ENCODE data around the gene CARS2.
"Not testable (repeated sequence)": the region's sequence is repeated elsewhere in the genome, so short reads cannot be mapped to it uniquely, and the experiment has no call there.

The CARS2 gene

GRCh38 chr13:110677731-110678545 lies 28.0 kb downstream of the CARS2 start:
- no peaks in the 10 kb centered on the region for H3K27me3 ChIP-seq (ENCODE audit: control insufficient read depth in 1 of 2, insufficient read depth in 2 of 2, low read length in 2 of 2)
- H3K9ac ChIP-seq (ENCODE audit: low read length), result no peak overlapping the region
- H3K9me3 ChIP-seq (ENCODE audit: low read length), result no peaks in the 10 kb centered on the region
- H3K4me1 ChIP-seq (ENCODE audit: insufficient read depth, low read length), result no peaks in the 10 kb centered on the region
- H3K4me3 ChIP-seq (ENCODE audit: low read depth in 1 of 2, low read length in 2 of 2), result no peak overlapping the region
- no peak overlapping the region for H3K27ac ChIP-seq (ENCODE audit: low read depth, low read length)
- H3K36me3 ChIP-seq (ENCODE audit: insufficient read depth, low read length), result peaks cover 46% of the 10 kb centered on the region

- Histone ChIP-seq H3K9me3 (ENCODE audit: low read length) (no peaks in the 10 kb centered on the region), H3K27ac (ENCODE audit: low read depth, low read length) (no peak overlapping the region)
These were observed 29.0 kb downstream of the CARS2 start for GRCh38 chr13:110676595-110677587.

GRCh38 chr13:110669814-110670213 lies 36.1 kb downstream of the CARS2 start:
- not testable (repeated sequence) for H3K27ac ChIP-seq (ENCODE audit: low read depth, low read length); H3K4me3 ChIP-seq (ENCODE audit: low read depth in 1 of 2, low read length in 2 of 2); H3K4me1 ChIP-seq (ENCODE audit: insufficient read depth, low read length); H3K9ac ChIP-seq (ENCODE audit: low read length); H3K9me3 ChIP-seq (ENCODE audit: low read length); H3K27me3 ChIP-seq (ENCODE audit: control insufficient read depth in 1 of 2, insufficient read depth in 2 of 2, low read length in 2 of 2)
- H3K36me3 ChIP-seq (ENCODE audit: insufficient read depth, low read length), result peaks cover 33% of the 10 kb centered on the region

More at GRCh38 chr13:110676595-110677587, 29.0 kb downstream of the CARS2 start:
- H3K9ac ChIP-seq (ENCODE audit: low read length), result no peak overlapping the region
- H3K4me3 ChIP-seq (ENCODE audit: low read depth in 1 of 2, low read length in 2 of 2), result no peak overlapping the region
- no peaks in the 10 kb centered on the region for H3K27me3 ChIP-seq (ENCODE audit: control insufficient read depth in 1 of 2, insufficient read depth in 2 of 2, low read length in 2 of 2)
- H3K36me3 ChIP-seq (ENCODE audit: insufficient read depth, low read length), result peaks cover 37% of the 10 kb centered on the region
- no peaks in the 10 kb centered on the region for H3K4me1 ChIP-seq (ENCODE audit: insufficient read depth, low read length)

- Histone ChIP-seq H3K27ac (ENCODE audit: low read depth, low read length) (no peak overlapping the region), H3K4me1 (ENCODE audit: insufficient read depth, low read length) (no peaks in the 10 kb centered on the region), H3K9me3 (ENCODE audit: low read length) (no peaks in the 10 kb centered on the region), H3K4me3 (ENCODE audit: low read depth in 1 of 2, low read length in 2 of 2) (no peak overlapping the region), H3K27me3 (ENCODE audit: control insufficient read depth in 1 of 2, insufficient read depth in 2 of 2, low read length in 2 of 2) (no peaks in the 10 kb centered on the region), H3K9ac (ENCODE audit: low read length) (no peak overlapping the region), H3K36me3 (ENCODE audit: insufficient read depth, low read length) (peaks cover 38% of the 10 kb centered on the region)
These were observed 36.9 kb downstream of the CARS2 start for GRCh38 chr13:110669036-110669435.

GRCh38 chr13:110666255-110666533 lies 39.7 kb downstream of the CARS2 start:
- peaks cover 63% of the 10 kb centered on the region for H3K36me3 ChIP-seq (ENCODE audit: insufficient read depth, low read length)
- no peak overlapping the region for H3K27ac ChIP-seq (ENCODE audit: low read depth, low read length)
- no peaks in the 10 kb centered on the region for H3K4me1 ChIP-seq (ENCODE audit: insufficient read depth, low read length)
- no peaks in the 10 kb centered on the region for H3K9me3 ChIP-seq (ENCODE audit: low read length)
- no peaks in the 10 kb centered on the region for H3K27me3 ChIP-seq (ENCODE audit: control insufficient read depth in 1 of 2, insufficient read depth in 2 of 2, low read length in 2 of 2)
- no peak overlapping the region for H3K9ac ChIP-seq (ENCODE audit: low read length)
- no peak overlapping the region for H3K4me3 ChIP-seq (ENCODE audit: low read depth in 1 of 2, low read length in 2 of 2)

GRCh38 chr13:110665491-110666254 lies 40.2 kb downstream of the CARS2 start:
- Histone ChIP-seq H3K9me3 (ENCODE audit: low read length) (no peaks in the 10 kb centered on the region), H3K27me3 (ENCODE audit: control insufficient read depth in 1 of 2, insufficient read depth in 2 of 2, low read length in 2 of 2) (no peaks in the 10 kb centered on the region), H3K27ac (ENCODE audit: low read depth, low read length) (no peak overlapping the region), H3K36me3 (ENCODE audit: insufficient read depth, low read length) (peaks cover 66% of the 10 kb centered on the region), H3K4me1 (ENCODE audit: insufficient read depth, low read length) (no peaks in the 10 kb centered on the region), H3K4me3 (ENCODE audit: low read depth in 1 of 2, low read length in 2 of 2) (no peak overlapping the region), H3K9ac (ENCODE audit: low read length) (no peak overlapping the region)

GRCh38 chr13:110664673-110665072 lies 41.2 kb downstream of the CARS2 start:
- H3K9ac ChIP-seq (ENCODE audit: low read length), result no peak overlapping the region
- H3K36me3 ChIP-seq (ENCODE audit: insufficient read depth, low read length), result peaks cover 71% of the 10 kb centered on the region
- H3K27ac ChIP-seq (ENCODE audit: low read depth, low read length), result no peak overlapping the region
- H3K27me3 ChIP-seq (ENCODE audit: control insufficient read depth in 1 of 2, insufficient read depth in 2 of 2, low read length in 2 of 2), result no peaks in the 10 kb centered on the region
- H3K4me3 ChIP-seq (ENCODE audit: low read depth in 1 of 2, low read length in 2 of 2), result no peak overlapping the region
- no peaks in the 10 kb centered on the region for H3K4me1 ChIP-seq (ENCODE audit: insufficient read depth, low read length)
- no peaks in the 10 kb centered on the region for H3K9me3 ChIP-seq (ENCODE audit: low read length)

- Histone ChIP-seq H3K4me3 (ENCODE audit: low read depth in 1 of 2, low read length in 2 of 2) (no peak overlapping the region), H3K4me1 (ENCODE audit: insufficient read depth, low read length) (no peaks in the 10 kb centered on the region), H3K27me3 (ENCODE audit: control insufficient read depth in 1 of 2, insufficient read depth in 2 of 2, low read length in 2 of 2) (no peaks in the 10 kb centered on the region), H3K9me3 (ENCODE audit: low read length) (no peaks in the 10 kb centered on the region), H3K36me3 (ENCODE audit: insufficient read depth, low read length) (peaks cover 74% of the 10 kb centered on the region), H3K9ac (ENCODE audit: low read length) (no peak overlapping the region), H3K27ac (ENCODE audit: low read depth, low read length) (no peak overlapping the region)
These were observed 41.9 kb downstream of the CARS2 start for GRCh38 chr13:110664041-110664440.

- no peaks in the 10 kb centered on the region for H3K9me3 ChIP-seq (ENCODE audit: low read length)
- H3K9ac ChIP-seq (ENCODE audit: low read length), result no peak overlapping the region
- peaks cover 71% of the 10 kb centered on the region for H3K36me3 ChIP-seq (ENCODE audit: insufficient read depth, low read length)
These were observed 42.4 kb downstream of the CARS2 start for GRCh38 chr13:110663491-110663890.

GRCh38 chr13:110662777-110663443 lies 43.0 kb downstream of the CARS2 start:
- Histone ChIP-seq H3K36me3 (ENCODE audit: insufficient read depth, low read length) (peaks cover 69% of the 10 kb centered on the region), H3K27ac (ENCODE audit: low read depth, low read length) (no peak overlapping the region)

More at GRCh38 chr13:110663491-110663890, 42.4 kb downstream of the CARS2 start:
- no peaks in the 10 kb centered on the region for H3K4me1 ChIP-seq (ENCODE audit: insufficient read depth, low read length)
- no peak overlapping the region for H3K4me3 ChIP-seq (ENCODE audit: low read depth in 1 of 2, low read length in 2 of 2)
- H3K27me3 ChIP-seq (ENCODE audit: control insufficient read depth in 1 of 2, insufficient read depth in 2 of 2, low read length in 2 of 2), result no peaks in the 10 kb centered on the region
- no peak overlapping the region for H3K27ac ChIP-seq (ENCODE audit: low read depth, low read length)

More at GRCh38 chr13:110662777-110663443, 43.0 kb downstream of the CARS2 start:
- H3K9me3 ChIP-seq (ENCODE audit: low read length), result no peaks in the 10 kb centered on the region
- no peak overlapping the region for H3K9ac ChIP-seq (ENCODE audit: low read length)
- H3K4me3 ChIP-seq (ENCODE audit: low read depth in 1 of 2, low read length in 2 of 2), result no peak overlapping the region
- H3K4me1 ChIP-seq (ENCODE audit: insufficient read depth, low read length), result no peaks in the 10 kb centered on the region
- H3K27me3 ChIP-seq (ENCODE audit: control insufficient read depth in 1 of 2, insufficient read depth in 2 of 2, low read length in 2 of 2), result no peaks in the 10 kb centered on the region
